SW 1271 (cell line): ENCODE results near the gene FSHR.

ENCODE experiments used
- DNase-seq, 2 experiments: peaks; one replicate each; lab custom pipeline; 2025; lab: John Stamatoyannopoulos, UW

FSHR gene, protein sequence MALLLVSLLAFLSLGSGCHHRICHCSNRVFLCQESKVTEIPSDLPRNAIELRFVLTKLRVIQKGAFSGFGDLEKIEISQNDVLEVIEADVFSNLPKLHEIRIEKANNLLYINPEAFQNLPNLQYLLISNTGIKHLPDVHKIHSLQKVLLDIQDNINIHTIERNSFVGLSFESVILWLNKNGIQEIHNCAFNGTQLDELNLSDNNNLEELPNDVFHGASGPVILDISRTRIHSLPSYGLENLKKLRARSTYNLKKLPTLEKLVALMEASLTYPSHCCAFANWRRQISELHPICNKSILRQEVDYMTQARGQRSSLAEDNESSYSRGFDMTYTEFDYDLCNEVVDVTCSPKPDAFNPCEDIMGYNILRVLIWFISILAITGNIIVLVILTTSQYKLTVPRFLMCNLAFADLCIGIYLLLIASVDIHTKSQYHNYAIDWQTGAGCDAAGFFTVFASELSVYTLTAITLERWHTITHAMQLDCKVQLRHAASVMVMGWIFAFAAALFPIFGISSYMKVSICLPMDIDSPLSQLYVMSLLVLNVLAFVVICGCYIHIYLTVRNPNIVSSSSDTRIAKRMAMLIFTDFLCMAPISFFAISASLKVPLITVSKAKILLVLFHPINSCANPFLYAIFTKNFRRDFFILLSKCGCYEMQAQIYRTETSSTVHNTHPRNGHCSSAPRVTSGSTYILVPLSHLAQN

GRCh38 chr2:49154140-49154539 is at the start of gene FSHR:
Gene FSHR, minus strand, starts transcription at chr2:49154515. Its CDS starts 98 bp downstream, at chr2:49154417.
- no peak for DNase-seq

GRCh38 chr2:49199266-49199665 is 45.0 kb upstream of the FSHR start:
- DNase-seq: no peak

- no peak for DNase-seq
Observed at GRCh38 chr2:49194701-49195100, 40.4 kb upstream of the FSHR start.

GRCh38 chr2:49192036-49192435 is 37.7 kb upstream of the FSHR start:
- no peak for DNase-seq

DNA sequence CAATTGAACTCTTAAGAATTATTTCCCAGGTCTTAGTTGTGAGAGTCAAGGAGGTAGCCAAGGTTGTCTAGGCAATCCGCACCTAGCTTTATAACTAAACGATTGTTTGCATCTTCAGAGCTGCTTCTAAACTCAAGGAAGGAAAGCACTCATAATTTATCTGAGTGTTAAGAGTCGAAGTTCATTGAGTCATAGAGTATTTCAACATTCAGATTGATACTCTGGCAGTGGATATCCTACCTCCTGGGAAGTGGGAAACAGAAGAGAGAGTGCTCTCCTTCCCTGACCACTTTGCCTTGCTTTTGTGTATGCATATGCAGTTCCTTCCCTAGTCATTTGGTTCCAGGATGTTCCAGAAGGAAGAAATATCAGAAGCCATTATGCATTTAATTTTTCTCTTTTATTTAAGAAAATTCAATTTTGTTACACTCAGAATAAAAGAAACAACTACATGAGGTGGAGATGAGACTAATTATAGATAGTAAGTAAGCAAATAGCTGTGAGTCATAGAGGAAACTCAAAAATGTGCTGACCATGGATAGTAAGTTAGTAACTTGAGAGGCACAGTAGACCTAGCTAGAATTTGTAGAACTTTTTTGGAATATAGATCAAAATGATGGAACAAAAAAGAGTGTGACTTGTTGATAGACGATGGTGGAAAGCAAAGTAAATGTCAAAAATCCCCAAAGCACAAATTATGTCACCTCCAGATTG is 35.4 kb upstream of the FSHR start:
- no peak for DNase-seq

DNA sequence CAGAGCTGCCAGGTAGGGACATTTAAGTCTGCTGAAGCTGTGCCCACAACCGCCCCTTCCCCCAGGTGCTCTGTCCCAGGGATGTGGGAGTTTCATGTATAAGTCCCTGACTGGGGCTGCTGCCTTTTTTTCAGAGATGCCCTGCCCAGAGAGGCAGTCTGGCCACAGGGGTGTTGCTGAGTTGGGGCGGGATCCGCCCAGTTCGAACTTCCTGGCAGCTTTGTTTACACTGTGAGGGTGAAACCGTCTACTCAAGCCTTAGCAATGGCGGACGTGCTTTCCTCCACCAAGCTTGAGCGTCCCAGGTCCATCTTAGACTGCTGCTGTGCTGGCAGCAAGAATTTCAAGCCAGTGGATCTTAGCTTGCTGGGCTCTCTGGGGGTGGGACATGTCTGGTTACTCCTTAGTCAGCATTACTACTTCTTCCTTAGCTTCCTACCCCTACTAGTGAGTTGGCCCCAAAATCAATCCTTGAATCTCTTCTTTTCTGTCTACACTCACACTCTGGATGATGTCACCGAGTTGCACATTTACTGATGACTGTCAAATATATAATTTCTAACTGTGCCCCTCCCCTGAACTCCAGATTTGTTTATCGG is 31.8 kb upstream of the FSHR start:
- no peak for DNase-seq

DNA sequence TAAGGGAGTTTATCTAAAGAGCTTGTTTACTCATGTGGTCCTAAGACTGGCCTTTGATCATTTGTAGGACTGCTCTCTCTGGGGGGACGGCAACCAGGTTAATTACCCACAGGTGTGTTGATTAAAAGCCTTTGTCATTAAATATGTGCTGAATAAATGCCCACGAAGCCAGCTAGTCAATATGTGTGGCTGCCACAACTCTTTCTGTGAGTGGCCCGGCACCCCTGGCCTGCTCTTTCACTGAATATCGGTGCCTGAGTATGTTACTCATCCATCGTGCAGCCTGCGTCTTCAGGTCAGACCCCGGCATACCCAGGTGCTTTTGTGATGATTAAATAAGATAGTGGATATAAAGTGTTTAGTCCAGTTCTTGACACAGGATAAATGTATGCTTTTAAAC is 24.3 kb upstream of the FSHR start:
- no peak for DNase-seq

DNA sequence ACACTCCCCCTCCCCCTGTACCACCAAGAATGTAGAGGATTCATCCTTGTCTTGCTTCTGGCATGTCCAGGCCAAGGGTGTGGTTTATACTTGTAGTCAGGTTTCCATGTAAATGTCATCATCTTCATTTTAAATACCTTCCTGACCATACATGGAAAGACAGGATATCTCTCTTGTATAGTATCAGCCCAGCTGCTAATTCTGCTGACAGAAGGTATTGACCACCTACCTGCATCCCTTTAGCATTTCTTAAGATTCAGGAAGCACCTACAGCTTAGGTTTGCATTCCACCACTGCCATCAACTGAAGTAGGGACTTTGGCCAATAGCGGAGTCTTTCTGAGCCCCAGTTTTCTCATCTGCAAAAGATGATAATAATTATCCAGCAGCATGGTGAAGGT is 22.9 kb upstream of the FSHR start:
- no peak for DNase-seq

- DNase-seq: no peak
Observed at GRCh38 chr2:49175831-49176230, 21.5 kb upstream of the FSHR start.

GRCh38 chr2:49174750-49175149 is 20.4 kb upstream of the FSHR start:
- DNase-seq: no peak

- no peak for DNase-seq
Observed at GRCh38 chr2:49167131-49167530, 12.8 kb upstream of the FSHR start.

GRCh38 chr2:49165662-49166061 is 11.3 kb upstream of the FSHR start:
- no peak for DNase-seq

GRCh38 chr2:49164729-49165128 is 10.4 kb upstream of the FSHR start:
- no peak for DNase-seq

DNA sequence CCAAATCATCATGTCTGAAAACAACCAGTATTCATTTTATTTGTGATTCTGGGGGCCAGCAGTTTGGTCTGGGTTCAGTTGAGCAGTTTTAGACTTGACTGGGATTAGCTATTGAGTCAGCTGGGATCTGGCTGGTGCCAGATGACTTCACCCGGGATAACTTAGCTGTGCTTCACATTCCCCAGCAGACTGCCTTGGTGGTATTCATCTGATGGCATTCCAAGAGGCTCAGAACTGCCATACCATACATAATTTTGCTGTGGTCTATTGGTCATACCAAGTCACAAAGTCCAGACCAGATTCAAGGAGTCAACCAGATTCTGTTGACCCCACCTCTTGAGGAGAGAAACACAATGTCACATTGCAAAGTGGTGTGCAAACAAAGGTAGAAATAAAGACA is 7.8 kb upstream of the FSHR start:
- no peak for DNase-seq

DNA sequence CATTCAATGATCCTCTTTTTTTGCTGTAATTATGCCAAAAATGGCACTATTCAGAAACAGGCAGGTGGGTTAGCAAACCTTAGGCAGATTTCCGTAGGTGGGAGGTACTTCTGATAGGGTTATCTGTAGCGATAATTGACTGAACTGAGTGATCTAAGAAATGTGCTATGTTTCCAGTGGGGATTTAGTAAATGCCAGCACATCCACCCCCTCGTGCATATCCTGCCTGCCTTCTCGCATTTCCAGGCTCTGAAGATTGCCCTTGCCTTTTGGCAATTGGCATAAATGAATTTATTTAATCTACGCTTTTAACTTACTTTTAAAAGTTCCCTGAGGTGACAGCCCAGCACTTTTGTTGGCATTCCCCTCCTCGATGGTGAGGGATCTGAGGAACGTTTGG is 576 bp upstream of the FSHR start:
- no peak for DNase-seq

DNA sequence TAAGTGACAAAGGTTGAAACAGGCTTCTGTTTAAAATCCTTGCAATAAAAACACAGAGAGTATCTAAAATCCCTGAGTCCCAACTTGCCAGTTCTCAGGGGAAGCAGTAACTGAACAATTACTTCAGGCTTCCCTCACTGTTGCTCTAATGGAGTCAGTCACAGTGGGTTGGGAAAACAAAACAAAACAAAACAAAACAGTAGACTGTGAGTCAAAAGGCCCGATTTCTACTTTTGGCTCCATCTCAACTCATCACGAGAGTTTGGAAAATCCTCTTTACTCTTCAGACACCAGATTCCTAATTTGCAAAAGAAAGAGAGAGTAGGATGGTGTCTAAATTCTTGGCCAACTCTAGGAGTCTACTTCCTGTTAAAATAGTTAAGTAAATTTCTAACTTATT is 1.1 kb downstream of the FSHR start:
- DNase-seq: no peak

GRCh38 chr2:49152824-49153223 is 1.5 kb downstream of the FSHR start:
- no peak for DNase-seq

GRCh38 chr2:49146401-49146800 is 7.9 kb downstream of the FSHR start:
- no peak for DNase-seq

GRCh38 chr2:49131801-49132200 is 22.5 kb downstream of the FSHR start:
- DNase-seq: no peak

DNA sequence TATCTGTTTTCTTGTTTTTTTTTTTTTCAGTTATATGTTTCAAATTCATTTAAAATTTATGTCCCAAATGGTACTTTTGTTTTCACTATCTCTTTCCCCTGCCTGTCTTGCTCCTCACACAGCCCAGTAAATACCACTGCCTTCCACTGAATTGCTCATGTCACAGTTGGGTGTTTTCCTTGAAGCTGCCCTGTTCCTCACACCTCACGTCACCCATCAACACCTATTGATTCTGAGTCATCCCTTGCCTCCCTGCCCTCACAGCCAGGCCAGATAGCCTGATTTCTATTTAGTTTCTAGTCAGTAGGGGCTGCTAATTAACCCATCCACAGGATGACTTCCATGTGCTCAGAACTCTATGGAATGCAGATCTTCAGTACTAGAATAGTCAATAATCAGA is 25.3 kb downstream of the FSHR start:
- no peak for DNase-seq

DNA sequence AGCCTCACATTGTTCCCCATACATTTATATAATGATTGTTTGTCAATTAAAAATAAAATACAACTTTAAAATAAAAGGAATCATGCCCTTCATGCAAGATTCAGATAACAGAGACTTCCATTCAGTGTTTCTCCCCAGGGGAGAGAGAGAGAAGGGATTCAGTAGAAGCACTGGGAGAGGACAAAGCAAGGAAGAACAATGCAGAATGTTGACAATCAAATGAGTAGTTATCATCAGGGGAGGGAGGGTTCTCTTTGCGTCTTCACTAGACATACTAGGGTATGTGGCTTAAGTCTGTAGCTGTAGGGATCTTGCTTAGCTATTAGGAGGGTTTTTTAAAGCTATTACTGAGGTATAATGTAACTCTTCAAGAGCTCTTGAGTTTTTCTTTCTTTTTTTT is 30.7 kb downstream of the FSHR start:
- DNase-seq: no peak

GRCh38 chr2:49122107-49122506 is 32.2 kb downstream of the FSHR start:
- DNase-seq: no peak

DNA sequence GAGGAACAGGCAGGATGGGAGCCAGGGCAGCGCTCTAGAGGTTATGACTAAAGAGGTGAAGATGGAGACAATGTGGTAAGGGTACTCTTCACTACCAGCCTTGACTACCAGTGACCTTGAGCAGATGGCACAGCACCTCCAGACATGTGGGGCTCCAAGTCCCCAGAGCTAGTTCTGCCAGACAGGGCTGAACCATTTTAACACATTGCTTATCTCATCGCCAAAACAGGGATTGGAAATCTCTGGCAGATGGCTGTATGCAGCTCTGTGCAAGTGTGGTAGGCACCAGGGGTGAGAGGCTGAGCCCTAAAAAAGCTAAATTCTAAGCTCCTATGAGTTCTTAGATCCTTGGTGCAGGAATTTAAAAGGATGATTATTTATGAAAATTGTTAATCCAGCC is 41.3 kb downstream of the FSHR start:
- no peak for DNase-seq
